MM.1S (cell line): ENCODE results near the gene PLAAT5.

Source experiments
- DNase-seq: peaks from one replicate; pipeline ENCODE4 v3.0.0-alpha.2; 2015
- H2AFZ ChIP-seq: fragments of 300-600 bp; sonication (generic); 2 replicates; pipeline ENCODE4 v1.6.0; 2016; ENCODE audit warnings: antibody characterized with exemption, low read length
- H3F3A ChIP-seq: fragments of 300-600 bp; sonication (generic); 2 replicates; pipeline ENCODE4 v1.6.1; 2016; ENCODE audit warnings: mild to moderate bottlenecking, antibody characterized with exemption, low read length, moderate library complexity, mixed read lengths; ENCODE audit not compliant: insufficient read depth
- H3K27ac ChIP-seq: fragments of 300-600 bp; sonication (generic); 2 replicates; pipeline ENCODE4 v1.5.1; 2016; ENCODE audit warnings: mild to moderate bottlenecking, low read length
- H3K27me3 ChIP-seq: fragments of 300-600 bp; sonication (generic); replicated peaks from 2 replicates; pipeline ENCODE4 v1.6.0; 2016; ENCODE audit warnings: low read length; ENCODE audit not compliant: insufficient read depth
- H3K36me3 ChIP-seq: fragments of 300-600 bp; sonication (generic); replicated peaks from 2 replicates; pipeline ENCODE4 v1.6.1; 2016; ENCODE audit warnings: mild to moderate bottlenecking, low read length, mixed read lengths; ENCODE audit not compliant: insufficient read depth
- H3K4me1 ChIP-seq: fragments of 300-600 bp; sonication (generic); 2 replicates; pipeline ENCODE4 v1.6.1; 2016; ENCODE audit warnings: low read length, mixed read lengths
- H3K4me2 ChIP-seq: fragments of 300-600 bp; sonication (generic); 2 replicates; pipeline ENCODE4 v1.6.0; 2016; ENCODE audit warnings: low read depth, low read length
- H3K4me3 ChIP-seq: fragments of 300-600 bp; sonication (generic); 2 replicates; pipeline ENCODE4 v1.5.1; 2016; ENCODE audit warnings: low read length, mixed read lengths
- H3K79me2 ChIP-seq: fragments of 300-600 bp; sonication (generic); 2 replicates; pipeline ENCODE4 v1.6.1; 2016; ENCODE audit warnings: mixed run types, low read length, mixed read lengths
- H3K9ac ChIP-seq: fragments of 300-600 bp; sonication (generic); 2 replicates; pipeline ENCODE4 v1.6.1; 2016; ENCODE audit warnings: low read length, mixed read lengths
- H3K9me2 ChIP-seq: fragments of 300-600 bp; sonication (generic); replicated peaks from 2 replicates; pipeline ENCODE4 v1.6.1; 2016; ENCODE audit warnings: mild to moderate bottlenecking, low read length, mixed read lengths; ENCODE audit not compliant: insufficient read depth
- H3K9me3 ChIP-seq: fragments of 300-600 bp; sonication (generic); replicated peaks from 2 replicates; pipeline ENCODE4 v1.6.1; 2016; ENCODE audit warnings: mild to moderate bottlenecking, low read length, mixed read lengths; ENCODE audit not compliant: insufficient read depth
- H4K20me1 ChIP-seq: fragments of 300-600 bp; sonication (generic); 2 replicates; pipeline ENCODE4 v1.6.1; 2016; ENCODE audit warnings: mild to moderate bottlenecking, low read length, moderate library complexity, mixed read lengths; ENCODE audit not compliant: insufficient read depth
- CTCF ChIP-seq: fragments of 300-600 bp; sonication (generic); IDR thresholded peaks from 2 replicates; pipeline ENCODE4 v1.5.1; 2016; ENCODE audit warnings: antibody characterized with exemption, low read length, mixed read lengths
- EZH2 ChIP-seq: fragments of 300-600 bp; sonication (generic); optimal IDR thresholded peaks from 2 replicates; pipeline ENCODE3; 2017; ENCODE audit warnings: low read depth, mild to moderate bottlenecking, antibody characterized with exemption, low read length, mixed read lengths
- EZH2phosphoT487 ChIP-seq: fragments of 300-600 bp; sonication (generic); IDR thresholded peaks from 2 replicates; pipeline ENCODE4 v1.6.1; 2018; ENCODE audit warnings: antibody characterized with exemption, low read length

The PLAAT5 gene

GRCh38 chr11:63517156-63517555 is 26.2 kb upstream of the PLAAT5 start:
- Histone ChIP-seq H4K20me1 (no peaks in the 10 kb centered on the region), H3K9ac (no peak overlapping the region), H3K4me1 (peaks cover 7% of the 10 kb centered on the region), H2AFZ (no peak overlapping the region), H3F3A (no peaks in the 10 kb centered on the region), H3K27ac (no peak overlapping the region), H3K79me2 (no peaks in the 10 kb centered on the region), H3K27me3 (no peaks in the 10 kb centered on the region), H3K9me2 (no peaks in the 10 kb centered on the region), H3K4me2 (no peak overlapping the region), H3K4me3 (no peak overlapping the region), H3K36me3 (no peaks in the 10 kb centered on the region), H3K9me3 (no peaks in the 10 kb centered on the region)
- TF ChIP-seq EZH2: no peak
- no peak for TF ChIP-seq EZH2phosphoT487
- TF ChIP-seq CTCF: no peak
- no peak for DNase-seq

- Histone ChIP-seq H3K9ac (no peak overlapping the region), H3F3A (no peaks in the 10 kb centered on the region), H4K20me1 (no peaks in the 10 kb centered on the region), H3K4me3 (no peak overlapping the region), H3K9me3 (no peaks in the 10 kb centered on the region), H3K4me1 (peaks cover 7% of the 10 kb centered on the region), H3K9me2 (no peaks in the 10 kb centered on the region), H3K27me3 (no peaks in the 10 kb centered on the region), H3K27ac (no peak overlapping the region), H2AFZ (no peak overlapping the region), H3K4me2 (no peak overlapping the region), H3K36me3 (no peaks in the 10 kb centered on the region), H3K79me2 (no peaks in the 10 kb centered on the region)
- TF ChIP-seq CTCF: no peak
- TF ChIP-seq EZH2phosphoT487: no peak
- no peak for TF ChIP-seq EZH2
- DNase-seq: no peak
These were observed 25.1 kb upstream of the PLAAT5 start for GRCh38 chr11:63516109-63516508.

- Histone ChIP-seq H3K9ac (no peak overlapping the region), H3K36me3 (no peaks in the 10 kb centered on the region), H3K4me1 (no peaks in the 10 kb centered on the region), H3K4me3 (no peak overlapping the region), H3K9me2 (no peaks in the 10 kb centered on the region), H3K9me3 (no peaks in the 10 kb centered on the region), H3F3A (no peaks in the 10 kb centered on the region), H3K4me2 (no peak overlapping the region), H2AFZ (no peak overlapping the region), H3K27ac (no peak overlapping the region), H4K20me1 (no peaks in the 10 kb centered on the region), H3K79me2 (no peaks in the 10 kb centered on the region), H3K27me3 (no peaks in the 10 kb centered on the region)
- TF ChIP-seq EZH2 (no peak), EZH2phosphoT487 (no peak), CTCF (no peak)
- no peak for DNase-seq
These were observed 21.8 kb upstream of the PLAAT5 start for GRCh38 chr11:63512816-63513215.
